ENCODE data around the gene DNAJC3. TPM values are rescaled to one million over a fixed set of nuclear protein-coding genes. Genes with fewer than 3 reads are reported as not detected.

DNAJC3 gene
- total and polyA plus RNA-seq, 2 experiments from 2014 or later: 19.5 to 27.5 TPM

- Histone ChIP-seq H3K27ac (ENCODE audit: low read depth) (no peak overlapping the region), H2AFZ (no peak overlapping the region), H3K4me2 (peak overlapping the region; percentile 92), H3K4me3 (peak overlapping the region; percentile 80), H4K20me1 (replicated peaks; ENCODE audit: insufficient read depth) (no peaks in the 10 kb centered on the region), H3K79me2 (replicated peaks; ENCODE audit: insufficient read depth) (0 out of 2 replicates have a peak, but pooled peaks cover 5% of the 10 kb centered on the region), H3F3A (replicated peaks; ENCODE audit: low read depth) (no peaks in the 10 kb centered on the region), H3K27me3 (ENCODE audit: insufficient read depth) (peaks cover 21% of the 10 kb centered on the region), H3K9me2 (ENCODE audit: insufficient read depth) (no peaks in the 10 kb centered on the region), H3K4me1 (ENCODE audit: insufficient read depth) (peaks cover 15% of the 10 kb centered on the region), H3K36me3 (ENCODE audit: insufficient read depth) (0 out of 2 replicates have a peak, but pooled peaks cover 4% of the 10 kb centered on the region)
- TF ChIP-seq ZNF331 (CRISPR knock-in tag; IDR thresholded peaks at IDR 0.05; ENCODE audit: low read depth) (no peak), CREB1 (CRISPR knock-in tag; IDR thresholded peaks at IDR 0.05; ENCODE audit: low read depth) (no peak), ZNF462 (CRISPR knock-in tag; IDR thresholded peaks at IDR 0.05) (no peak), CTCF (conservative IDR thresholded peaks at IDR 0.05; ENCODE audit: low read depth in 2 of 2) (no peak), ZNF114 (CRISPR knock-in tag; IDR thresholded peaks at IDR 0.05) (no peak), STAT1 (IDR thresholded peaks at IDR 0.05; ENCODE audit: unreplicated experiment) (no peak), REST (IDR thresholded peaks at IDR 0.05; ENCODE audit: unreplicated experiment) (no peak), NANOG (IDR thresholded peaks at IDR 0.05; ENCODE audit: borderline replicate concordance) (no peak), ETS1 (IDR thresholded peaks at IDR 0.05) (no peak), JUNB (IDR thresholded peaks at IDR 0.05; ENCODE audit: unreplicated experiment) (no peak), EZH2phosphoT487 (IDR thresholded peaks at IDR 0.05; ENCODE audit: unreplicated experiment) (no peak), POLR2AphosphoS5 (IDR thresholded peaks at IDR 0.05; ENCODE audit: low read depth) (no peak), EZH2 (IDR thresholded peaks at IDR 0.05; ENCODE audit: low read depth, unreplicated experiment) (no peak)
- Mint-ChIP-seq H3K4me3 (peak overlapping the region; percentile 89), H3K4me1 (peaks cover 21% of the 10 kb centered on the region), H3K27me3 (ENCODE audit: insufficient read depth, low read depth, poor library complexity) (peaks cover 11% of the 10 kb centered on the region), H3K36me3 (ENCODE audit: low read depth) (peaks cover 22% of the 10 kb centered on the region), H3K27ac (no peak overlapping the region), H3K9me3 (no peaks in the 10 kb centered on the region)
- peak; percentile 17 for DNase-seq (ENCODE audit: low spot score)
- no peak for ATAC-seq
Observed at GRCh38 chr13:95642999-95643398, 33.9 kb upstream of the DNAJC3 start.

All from GM23338 (cell line).